Measurements from ENCODE around the gene FLRT1. TPM values are rescaled to one million over a fixed set of nuclear protein-coding genes. Genes with fewer than 3 reads are reported as not detected.

The FLRT1 gene
- total and polyA plus RNA-seq, 2 experiments from 2014 or later: 0.76 to 1.1 TPM

- Mint-ChIP-seq H3K27me3 (ENCODE audit: insufficient read depth, low read depth, poor library complexity) (peaks cover 44% of the 10 kb centered on the region), H3K4me1 (peaks cover 19% of the 10 kb centered on the region), H3K9me3 (no peaks in the 10 kb centered on the region), H3K27ac (no peak overlapping the region), H3K36me3 (ENCODE audit: low read depth) (no peaks in the 10 kb centered on the region), H3K4me3 (no peak overlapping the region)
- TF ChIP-seq NANOG (IDR thresholded peaks at IDR 0.05; ENCODE audit: borderline replicate concordance) (no peak), STAT1 (IDR thresholded peaks at IDR 0.05; ENCODE audit: unreplicated experiment) (no peak), EZH2 (IDR thresholded peaks at IDR 0.05; ENCODE audit: low read depth, unreplicated experiment) (no peak), ETS1 (IDR thresholded peaks at IDR 0.05) (no peak), REST (IDR thresholded peaks at IDR 0.05; ENCODE audit: unreplicated experiment) (no peak), JUNB (IDR thresholded peaks at IDR 0.05; ENCODE audit: unreplicated experiment) (no peak), CREB1 (CRISPR knock-in tag; IDR thresholded peaks at IDR 0.05; ENCODE audit: low read depth) (no peak), ZNF331 (CRISPR knock-in tag; IDR thresholded peaks at IDR 0.05; ENCODE audit: low read depth) (no peak), ZNF462 (CRISPR knock-in tag; IDR thresholded peaks at IDR 0.05) (no peak), EZH2phosphoT487 (IDR thresholded peaks at IDR 0.05; ENCODE audit: unreplicated experiment) (no peak), ZNF114 (CRISPR knock-in tag; IDR thresholded peaks at IDR 0.05) (no peak), POLR2AphosphoS5 (IDR thresholded peaks at IDR 0.05; ENCODE audit: low read depth) (no peak), CTCF (conservative IDR thresholded peaks at IDR 0.05; ENCODE audit: low read depth in 2 of 2) (no peak)
- no peaks in the 10 kb centered on the region for H3K36me3 ChIP-seq (ENCODE audit: insufficient read depth)
- DNase-seq (ENCODE audit: low spot score) (no peak), ATAC-seq (no peak)
- H3K9me2 ChIP-seq (ENCODE audit: insufficient read depth): no peaks in the 10 kb centered on the region
- peaks cover 14% of the 10 kb centered on the region; the same call in 1 of the 2 replicates for H3K4me1 ChIP-seq (ENCODE audit: insufficient read depth)
- H3K79me2 ChIP-seq (replicated peaks; ENCODE audit: insufficient read depth): no peaks in the 10 kb centered on the region
- H4K20me1 ChIP-seq (replicated peaks; ENCODE audit: insufficient read depth): peaks cover 8% of the 10 kb centered on the region; the same call in 1 of the 2 replicates
- 0 out of 2 replicates have a peak, but pooled peaks cover 7% of the 10 kb centered on the region for H3F3A ChIP-seq (replicated peaks; ENCODE audit: low read depth)
- no peak overlapping the region for H2AFZ ChIP-seq
- H3K4me2 ChIP-seq: no peak overlapping the region
- H3K4me3 ChIP-seq: no peak overlapping the region
- peaks cover 90% of the 10 kb centered on the region for H3K27me3 ChIP-seq (ENCODE audit: insufficient read depth)
- H3K27ac ChIP-seq (ENCODE audit: low read depth): no peak overlapping the region
Observed at GRCh38 chr11:64049509-64049908, 13.8 kb downstream of the FLRT1 start.
